ENCODE measurements around the gene ANXA9.

ANXA9 gene

DNA sequence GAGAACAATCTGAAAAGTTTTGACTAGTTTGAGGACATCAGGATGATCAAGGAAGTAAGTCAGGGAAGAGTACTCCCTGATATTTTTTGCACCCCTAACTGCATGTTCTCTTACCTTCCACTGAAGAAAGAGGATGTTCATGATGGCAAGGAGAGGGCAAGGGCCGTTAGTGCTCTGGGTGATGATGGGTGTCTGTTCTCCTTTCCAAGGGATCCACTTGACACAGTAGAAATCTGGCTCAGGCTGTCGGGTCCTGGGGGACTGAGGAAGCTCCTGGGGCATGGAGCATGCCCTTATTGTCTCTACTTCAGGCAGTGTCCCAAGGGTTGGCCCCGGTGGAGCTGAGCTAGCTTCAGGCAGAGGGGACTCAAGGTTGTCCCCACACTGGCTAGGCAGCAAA lies 20.0 kb downstream of the ANXA9 start:
- no peak for DNase-seq (ENCODE audit: extremely low read depth in 1 of 2, low read depth in 1 of 2)

DNA sequence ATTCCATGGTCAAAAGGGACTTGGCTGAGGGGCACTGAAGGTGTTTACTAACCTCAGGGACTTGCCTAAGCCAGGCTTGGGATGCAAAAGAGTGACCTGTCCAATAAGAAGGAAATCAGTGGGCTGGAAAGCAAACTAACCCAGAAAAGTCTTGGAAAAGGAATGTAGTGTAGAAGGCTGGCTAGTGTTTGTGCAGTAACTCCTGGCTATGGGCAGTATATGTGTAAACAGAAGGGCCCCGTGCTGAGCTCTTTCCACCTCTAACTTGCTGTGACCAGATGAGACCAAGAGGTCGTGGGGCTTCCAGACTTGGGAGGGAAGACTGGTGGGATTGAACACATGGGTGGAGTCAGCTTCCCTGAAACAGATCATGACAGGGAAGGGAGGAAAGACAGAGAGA lies 20.5 kb downstream of the ANXA9 start:
- DNase-seq (ENCODE audit: extremely low read depth in 1 of 2, low read depth in 1 of 2), result no peak

DNA sequence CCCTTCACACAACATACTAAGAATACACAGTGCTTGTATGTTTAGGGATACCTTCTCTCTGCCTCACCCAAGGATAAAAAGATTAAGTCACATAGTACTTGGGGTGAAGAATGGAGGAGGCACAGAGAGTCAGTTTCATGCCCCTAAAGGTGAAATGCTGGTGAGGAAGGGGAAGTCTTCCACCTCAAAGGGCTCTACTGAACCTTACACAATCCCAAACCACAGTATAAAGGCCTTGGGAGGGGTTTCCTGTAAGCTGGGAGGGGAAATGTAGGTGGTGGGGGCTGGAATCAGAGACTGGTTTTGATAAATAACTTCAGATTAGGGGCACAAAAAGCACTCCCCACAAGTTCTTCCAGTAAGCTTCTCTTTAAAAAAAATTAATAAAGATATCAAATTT lies 21.1 kb downstream of the ANXA9 start:
- DNase-seq (ENCODE audit: extremely low read depth in 1 of 2, low read depth in 1 of 2), result no peak

DNA sequence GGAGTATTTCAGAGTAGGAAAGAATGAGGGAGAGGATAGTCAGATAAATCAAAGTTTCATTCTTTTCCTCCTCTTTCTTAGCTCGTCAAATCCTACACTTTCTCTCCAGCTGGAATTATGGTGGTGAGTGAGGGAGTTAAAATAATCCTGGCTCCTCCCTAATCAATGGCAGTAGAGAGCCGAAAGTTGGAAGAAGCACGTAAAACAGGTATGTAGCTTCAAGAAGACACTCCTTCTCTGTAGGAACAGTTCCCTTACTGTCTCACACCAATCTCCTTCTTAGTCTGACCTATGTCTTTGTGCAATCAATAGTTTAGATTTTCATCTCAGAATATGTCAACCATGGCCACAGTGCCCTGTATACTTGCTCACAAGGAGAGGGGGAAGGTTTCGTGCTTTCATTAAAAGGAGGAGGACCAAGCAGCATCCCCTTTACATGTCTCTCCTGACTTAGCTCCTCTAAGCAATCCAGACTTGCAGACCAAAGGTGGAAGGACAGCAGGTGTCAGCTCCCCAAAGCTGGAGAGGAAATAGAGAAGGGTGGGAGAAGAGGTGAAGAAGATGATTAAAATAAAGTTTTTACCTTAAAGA lies 23.7 kb downstream of the ANXA9 start:
- DNase-seq (ENCODE audit: extremely low read depth in 1 of 2, low read depth in 1 of 2), result no peak

DNA sequence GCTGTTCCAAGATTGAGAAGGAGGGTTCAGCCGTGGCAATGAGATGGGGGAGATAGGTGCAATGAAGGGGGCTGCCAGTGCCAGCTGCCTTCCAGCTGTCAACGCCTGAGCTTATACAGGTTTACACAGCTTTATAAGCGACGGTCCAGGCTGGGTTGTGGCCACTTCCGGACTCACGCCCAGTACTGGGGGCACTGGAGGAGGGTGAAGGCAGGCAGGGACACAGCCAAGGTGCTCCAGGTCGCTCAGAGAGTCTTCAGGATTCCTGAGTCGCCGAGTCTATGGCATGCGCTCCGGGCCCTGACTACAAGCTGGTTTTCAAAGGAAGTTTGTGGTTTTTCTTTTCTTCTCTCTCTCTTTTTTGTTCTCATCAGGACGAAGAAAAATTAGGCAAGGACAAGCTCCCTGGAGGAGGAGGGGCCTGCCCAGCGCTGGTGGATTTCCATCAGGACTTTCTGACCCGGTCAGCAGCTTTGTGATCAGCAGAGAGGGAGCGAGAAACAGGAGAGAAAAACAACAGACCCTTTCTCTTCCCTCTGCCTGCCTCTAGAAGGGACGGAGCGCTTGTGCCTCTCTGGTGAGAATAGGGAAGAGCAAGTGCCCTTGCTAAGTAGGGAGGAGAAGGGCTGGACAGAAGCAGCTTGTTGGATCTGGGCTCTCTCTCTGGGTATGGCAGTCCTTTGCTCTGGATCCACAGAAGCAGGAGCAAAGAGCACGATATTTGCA lies 24.4 kb downstream of the ANXA9 start, which contains the start of gene MINDY1:
MINDY1 (minus strand) TSS at position 576 of the 726 bp plus-strand sequence. CDS start 4,285 bp downstream, outside the sequence.
- peak in 1 of 2 donors; percentile 26 for DNase-seq (ENCODE audit: extremely low read depth in 1 of 2, low read depth in 1 of 2)

DNA sequence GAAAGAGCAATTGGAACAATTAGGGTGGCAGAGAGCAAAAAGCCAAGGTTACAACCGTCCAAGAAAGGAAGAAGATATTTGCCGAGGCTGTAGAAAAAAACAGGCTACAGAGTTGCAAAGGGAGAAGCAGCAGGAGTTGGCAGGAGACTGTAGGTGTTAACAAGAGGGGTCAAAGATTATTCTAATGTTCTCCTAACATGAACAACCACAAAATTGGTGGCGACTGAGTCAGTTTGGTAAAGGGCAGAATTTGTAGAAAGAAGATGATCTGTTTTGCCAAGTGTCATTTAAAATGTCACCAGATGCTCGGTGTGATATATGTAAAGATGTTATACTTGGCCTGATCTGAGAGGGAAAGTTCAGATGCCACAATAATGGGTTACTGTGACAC lies 25.8 kb downstream of the ANXA9 start:
- DNase-seq (ENCODE audit: extremely low read depth in 1 of 2, low read depth in 1 of 2), result no peak

DNA sequence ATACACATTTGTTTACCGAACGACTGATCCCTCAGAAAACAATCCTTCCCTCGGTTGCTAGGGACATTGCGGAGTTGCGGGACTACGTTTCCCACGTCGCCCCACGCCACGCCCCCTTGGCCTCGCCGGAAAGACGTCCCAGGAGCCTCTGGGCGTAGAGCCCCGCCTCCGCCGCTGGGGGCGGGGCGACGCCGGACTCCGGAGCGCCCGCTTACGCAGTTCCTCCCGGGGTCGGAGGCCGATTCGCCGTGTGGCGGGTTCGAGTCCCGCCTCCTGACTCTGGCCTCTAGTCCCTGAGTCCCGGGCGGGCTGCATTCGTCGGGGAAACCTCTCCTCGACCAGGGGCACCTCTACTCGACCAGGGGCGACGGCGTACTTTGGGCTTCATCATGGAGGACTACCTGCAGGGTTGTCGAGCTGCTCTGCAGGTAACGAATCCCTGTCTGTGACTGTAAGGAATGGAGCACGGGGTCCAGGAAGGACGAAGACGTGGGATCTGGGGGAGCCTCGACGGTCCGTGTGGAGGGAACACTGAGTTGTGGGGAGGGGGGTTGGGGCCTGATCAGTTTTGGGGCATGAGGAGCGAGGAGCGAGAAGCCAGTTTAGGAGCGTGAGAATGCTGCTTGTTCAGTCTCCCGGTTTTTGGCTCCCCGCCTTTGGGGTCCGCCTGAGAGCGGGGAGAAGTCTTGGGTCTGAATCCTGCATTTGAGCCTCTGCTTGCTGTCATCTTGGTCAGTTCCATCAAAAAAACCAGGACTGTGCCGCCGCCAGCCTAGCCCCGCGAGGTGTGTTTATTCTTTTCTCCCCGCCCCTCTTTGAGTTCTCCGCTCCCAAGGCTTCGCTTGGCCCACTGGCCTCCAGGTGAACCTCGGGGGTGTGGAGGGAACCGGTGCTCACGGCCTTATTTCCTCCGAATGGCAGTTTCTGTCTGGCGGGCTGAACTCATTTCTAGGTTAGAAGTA lies 26.4 kb downstream of the ANXA9 start, which contains the start of gene PRUNE1:
PRUNE1 (plus strand) TSS at position 206 of the 962 bp plus-strand sequence; CDS start at position 390, 184 bp downstream.
- DNase-seq (ENCODE audit: extremely low read depth in 1 of 2, low read depth in 1 of 2), result peak; percentile 92 to 93

DNA sequence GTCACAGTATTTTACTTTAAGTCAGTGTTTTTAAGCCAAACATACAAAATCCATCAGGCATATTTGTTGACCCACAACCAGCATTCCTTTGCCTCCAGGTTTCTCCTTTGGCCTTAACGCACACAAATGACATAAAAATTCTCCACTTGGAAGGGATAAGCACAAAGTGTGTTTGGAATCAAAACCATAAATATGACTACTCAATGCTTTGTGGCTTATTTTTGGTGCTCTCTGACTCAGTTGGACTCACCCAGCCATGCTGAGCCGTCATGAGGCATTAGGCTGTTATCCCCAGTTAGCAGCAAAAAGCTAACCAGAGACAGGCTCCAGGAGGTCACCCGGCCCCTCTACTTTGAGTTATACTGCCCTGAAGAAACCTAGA lies 27.1 kb downstream of the ANXA9 start:
- DNase-seq (ENCODE audit: extremely low read depth in 1 of 2, low read depth in 1 of 2), result no peak

DNA sequence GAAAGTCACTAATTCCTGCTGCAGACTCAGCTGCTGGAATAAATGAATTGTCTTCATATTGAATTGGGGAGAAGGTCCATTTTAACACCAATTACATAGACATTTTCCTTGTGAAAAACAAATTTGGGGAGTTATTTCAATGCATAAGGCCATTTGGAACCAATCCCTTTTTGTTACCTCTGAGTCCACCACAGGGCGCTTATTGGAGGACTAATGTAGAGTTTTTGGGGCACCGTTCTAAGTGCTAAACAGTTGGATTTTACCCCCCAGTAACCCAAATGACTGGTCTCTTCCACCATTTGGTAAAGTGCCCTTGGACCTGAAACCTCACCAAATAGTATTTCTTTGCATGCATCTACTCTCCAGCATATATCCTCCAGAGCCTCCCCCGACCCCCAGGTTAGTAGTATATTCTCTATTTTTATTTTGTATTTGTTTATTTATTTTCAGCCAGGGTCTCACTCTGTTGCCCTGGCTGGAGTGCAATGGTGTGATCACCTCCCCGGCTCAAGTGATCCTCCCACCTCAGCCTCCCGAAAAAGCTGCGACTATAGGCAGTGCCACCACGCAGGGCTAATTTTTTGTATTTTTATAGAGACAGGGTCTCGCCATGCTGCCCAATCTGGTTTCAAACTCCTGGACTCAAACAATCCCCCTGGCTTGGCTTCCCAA lies 27.7 kb downstream of the ANXA9 start:
- DNase-seq (ENCODE audit: extremely low read depth in 1 of 2, low read depth in 1 of 2), result no peak

DNA sequence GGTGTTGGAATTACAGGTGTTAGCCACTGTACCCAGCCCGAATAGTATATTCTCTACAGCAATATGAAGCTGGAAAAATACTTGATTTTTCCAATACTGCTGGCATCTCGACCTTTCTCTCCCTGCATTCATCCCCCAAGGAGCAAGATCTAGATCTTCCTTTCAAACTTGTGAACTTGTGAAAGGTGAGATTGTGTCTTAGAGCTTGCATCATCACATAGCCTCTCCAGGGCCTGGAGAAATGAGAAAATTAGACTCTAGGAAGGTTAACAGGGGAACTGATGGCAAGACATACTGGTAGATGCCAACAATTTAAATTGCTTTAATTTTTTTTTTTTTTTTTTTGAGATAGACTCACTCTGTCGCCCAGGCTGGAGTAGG lies 28.2 kb downstream of the ANXA9 start:
- DNase-seq (ENCODE audit: extremely low read depth in 1 of 2, low read depth in 1 of 2), result no peak

DNA sequence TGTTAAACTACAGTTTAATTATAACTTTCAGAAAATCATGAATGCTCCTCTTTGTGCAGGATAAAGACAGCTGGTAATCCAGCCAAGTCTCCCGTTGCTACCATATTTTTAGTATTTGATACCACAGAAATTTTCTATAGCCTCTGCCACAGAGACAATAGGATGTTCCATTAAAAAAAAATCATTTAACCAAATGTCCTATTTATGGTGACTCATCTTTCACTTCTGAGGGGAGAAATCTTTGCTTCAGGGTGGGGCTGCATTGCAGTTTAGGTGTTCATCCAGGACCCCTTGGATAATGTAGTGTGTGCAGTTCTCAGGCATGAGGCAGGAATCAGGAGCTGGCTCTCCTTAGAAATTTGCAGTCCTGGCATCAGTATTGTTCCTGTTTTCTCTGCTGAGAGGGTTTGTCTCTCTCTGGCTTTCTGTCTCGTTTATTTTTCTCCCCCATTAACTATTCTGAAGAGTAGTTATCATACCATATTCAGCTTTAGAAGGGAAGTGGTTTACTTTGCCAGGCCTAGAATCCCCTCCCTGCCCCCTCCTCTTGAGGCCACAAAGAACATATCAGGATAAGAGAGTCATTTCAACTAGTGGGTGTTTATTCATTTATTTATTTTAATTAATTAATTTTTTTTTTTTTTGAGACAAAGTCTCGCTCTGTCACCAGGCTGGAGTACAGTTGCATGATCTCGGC lies 29.2 kb downstream of the ANXA9 start:
- DNase-seq (ENCODE audit: extremely low read depth in 1 of 2, low read depth in 1 of 2), result no peak

DNA sequence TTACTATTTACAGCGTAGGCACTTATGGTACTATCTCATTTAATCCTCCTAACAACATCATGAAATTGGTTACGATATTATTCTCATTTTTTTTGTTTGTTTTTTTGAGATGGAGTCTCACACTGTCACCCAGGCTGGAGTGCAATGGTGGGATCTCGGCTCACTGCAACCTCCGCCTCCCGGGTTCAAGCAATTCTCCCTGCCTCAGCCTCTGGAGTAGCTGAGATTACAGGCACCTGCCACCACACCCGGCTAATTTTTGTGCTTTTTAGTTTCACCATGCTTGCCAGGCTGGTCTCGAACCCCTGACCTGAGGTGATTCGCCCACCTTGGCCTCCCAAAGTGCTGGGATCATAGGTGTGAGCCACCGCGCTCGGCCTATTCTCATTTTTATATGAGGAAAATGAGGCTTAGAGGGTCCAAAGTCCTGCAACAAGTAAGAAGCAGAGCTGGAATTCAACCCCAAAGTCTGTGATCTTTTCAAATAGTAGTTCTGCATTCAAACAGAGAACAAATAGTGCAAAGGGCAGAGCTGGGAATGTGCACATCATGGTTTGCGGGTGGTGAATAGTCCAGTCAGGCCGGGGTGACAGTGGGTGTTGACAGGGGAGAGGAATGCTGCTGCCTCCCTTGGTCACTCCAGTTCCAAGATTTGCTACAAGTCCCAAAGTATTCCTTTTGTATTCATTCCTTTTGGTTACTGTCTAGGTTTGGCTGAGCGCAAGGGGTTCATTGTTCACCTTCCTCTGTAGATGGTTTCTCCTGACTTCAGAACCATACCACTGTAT lies 30.8 kb downstream of the ANXA9 start:
- no peak for DNase-seq (ENCODE audit: extremely low read depth in 1 of 2, low read depth in 1 of 2)

DNA sequence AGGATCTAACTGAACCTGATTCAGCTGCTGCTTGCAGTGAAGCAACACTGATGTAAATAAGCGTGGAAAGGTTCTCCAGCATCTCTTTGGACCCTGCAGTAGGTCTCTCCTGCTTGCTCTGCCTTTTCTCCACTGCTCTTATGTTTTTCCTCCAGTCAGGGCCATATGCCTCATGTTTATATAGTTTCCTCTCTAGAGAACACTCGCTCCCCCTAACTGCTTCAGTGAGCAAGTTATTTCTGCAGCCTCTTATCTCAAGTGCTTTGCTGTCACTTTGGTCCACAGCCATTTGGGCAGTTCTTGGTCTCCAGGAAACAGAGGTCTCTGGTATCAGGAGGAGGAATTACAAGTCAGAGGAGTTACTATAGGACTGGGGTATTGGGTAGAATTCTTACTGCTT lies 31.4 kb downstream of the ANXA9 start:
- no peak for DNase-seq (ENCODE audit: extremely low read depth in 1 of 2, low read depth in 1 of 2)

DNA sequence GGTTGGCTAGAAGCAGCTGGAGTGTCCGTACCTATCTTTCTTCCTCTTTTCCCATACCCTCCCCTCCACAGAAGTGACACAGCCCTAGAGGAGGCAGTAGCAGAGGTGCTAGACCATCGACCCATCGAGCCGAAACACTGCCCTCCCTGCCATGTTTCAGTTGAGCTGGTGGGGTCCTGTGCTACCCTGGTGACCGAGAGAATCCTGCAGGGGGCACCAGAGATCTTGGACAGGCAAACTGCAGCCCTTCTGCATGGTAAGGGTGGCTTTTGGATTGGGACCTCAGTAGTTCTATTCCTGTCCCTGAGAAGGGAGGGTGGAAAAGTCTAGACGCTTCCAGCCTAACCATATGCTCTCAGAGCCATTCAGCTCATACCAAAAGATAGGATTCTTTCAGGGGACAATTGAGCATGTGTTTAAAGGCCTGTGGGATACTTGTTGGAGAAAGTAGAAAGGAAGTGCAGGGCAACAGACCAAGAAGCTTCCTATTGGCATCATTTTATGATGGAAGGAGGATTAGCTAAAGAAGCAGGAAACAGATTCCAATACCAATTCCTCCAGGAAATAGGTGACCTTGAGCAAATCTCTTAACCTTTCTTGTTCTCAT lies 42.6 kb downstream of the ANXA9 start:
- DNase-seq (ENCODE audit: extremely low read depth in 1 of 2, low read depth in 1 of 2), result peak in 1 of 2 donors; percentile 76

DNA sequence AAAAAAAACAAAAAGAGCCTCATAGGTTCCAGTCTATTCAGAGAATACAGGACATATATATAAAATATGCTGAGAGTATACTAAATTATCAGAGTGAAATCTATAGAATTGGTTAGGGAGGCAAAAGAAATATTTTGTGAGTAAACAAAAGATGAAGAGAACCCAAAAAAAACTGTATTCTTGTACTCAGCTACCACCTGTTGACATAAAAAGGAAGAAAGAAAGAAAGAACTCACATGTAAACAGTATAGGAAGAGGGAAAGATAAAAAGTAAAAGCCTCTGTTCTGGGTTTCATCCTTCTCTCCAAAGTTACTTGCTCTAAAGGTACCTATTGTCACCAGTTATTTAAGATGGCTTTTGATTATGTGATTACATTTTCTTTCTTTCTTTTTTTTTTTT lies 44.4 kb downstream of the ANXA9 start:
- DNase-seq (ENCODE audit: extremely low read depth in 1 of 2, low read depth in 1 of 2), result no peak

DNA sequence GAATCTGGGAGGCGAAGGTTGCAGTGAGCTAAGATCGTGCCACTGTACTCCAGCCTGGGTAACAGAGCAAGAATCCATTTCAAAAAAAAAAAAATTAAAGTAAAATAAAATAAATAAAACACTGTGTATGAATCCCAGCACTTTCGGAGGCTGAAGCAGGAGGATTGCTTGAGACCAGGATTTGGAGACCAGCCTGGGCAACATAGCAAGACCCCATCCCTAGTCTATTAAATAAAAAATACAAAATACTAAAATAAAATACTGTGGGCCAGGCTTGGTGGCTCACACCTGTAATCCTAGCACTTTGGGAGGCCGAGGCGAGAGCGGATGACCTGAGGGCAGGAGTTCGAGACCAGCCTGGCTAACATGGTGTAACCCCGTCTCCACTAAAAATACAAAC lies 50.1 kb downstream of the ANXA9 start:
- DNase-seq (ENCODE audit: extremely low read depth in 1 of 2, low read depth in 1 of 2), result no peak

DNA sequence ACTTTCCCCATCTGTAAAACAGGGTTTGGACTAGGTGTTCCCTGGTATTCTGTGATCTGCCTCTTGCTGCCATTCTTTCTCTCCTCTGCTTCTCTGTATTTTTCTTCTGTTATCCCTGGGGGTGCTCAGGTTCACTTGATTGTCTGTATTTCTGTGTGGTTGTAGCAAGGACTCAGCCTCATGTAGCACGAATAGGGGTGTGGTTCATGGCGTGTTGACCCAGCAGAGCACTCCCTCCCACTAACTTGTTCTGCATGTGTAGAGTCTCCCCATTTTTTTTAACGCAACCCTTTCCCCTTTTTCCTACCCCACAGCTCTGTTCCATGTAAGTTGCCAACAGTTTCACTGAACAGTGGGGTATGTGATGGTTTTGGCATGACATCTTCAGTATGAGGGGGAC lies 53.1 kb downstream of the ANXA9 start:
- no peak for DNase-seq (ENCODE audit: extremely low read depth in 1 of 2, low read depth in 1 of 2)

DNA sequence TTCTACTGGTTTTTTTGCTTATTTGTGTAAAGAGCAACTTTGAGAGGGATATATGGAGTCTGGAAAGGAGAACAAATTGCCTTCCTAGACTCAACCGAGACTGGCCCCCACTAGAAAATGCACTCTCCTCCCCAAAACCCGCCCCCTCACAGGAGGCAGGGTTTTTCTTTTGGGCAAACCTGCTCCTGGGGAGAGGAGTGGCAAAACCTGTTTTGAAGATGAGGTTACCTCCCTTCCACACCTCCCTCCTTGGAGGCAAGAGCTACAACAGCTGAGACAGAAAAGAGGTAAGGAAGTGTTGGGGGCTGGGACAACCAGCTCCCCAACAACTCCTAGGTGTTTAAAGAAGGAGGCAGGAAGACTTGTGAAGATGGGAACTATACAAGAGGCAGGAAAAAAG lies 54.3 kb downstream of the ANXA9 start, which contains the start of gene BNIPL:
BNIPL (plus strand) TSS at position 231 of the 400 bp plus-strand sequence; CDS start at position 371, 140 bp downstream.
- no peak for DNase-seq (ENCODE audit: extremely low read depth in 1 of 2, low read depth in 1 of 2)

DNA sequence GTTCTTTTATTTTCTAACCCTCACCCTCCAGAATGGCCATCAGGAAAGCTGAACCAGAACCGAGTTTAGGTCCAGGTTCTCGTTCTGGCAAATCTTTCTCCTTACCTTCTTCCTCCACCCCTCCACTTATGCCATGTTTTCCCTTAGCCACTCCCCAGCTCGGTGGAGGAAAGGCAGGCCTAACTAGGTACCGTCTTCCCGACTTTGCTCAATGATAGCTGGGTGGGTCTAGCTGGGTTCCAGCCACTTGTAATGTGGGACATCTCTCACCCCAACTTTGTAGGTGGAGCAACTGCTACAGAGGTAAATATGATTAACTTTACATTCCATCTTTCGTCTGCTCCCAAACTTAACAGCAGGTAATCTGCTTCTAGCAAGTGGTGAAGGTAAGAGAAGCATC lies 54.9 kb downstream of the ANXA9 start:
- DNase-seq (ENCODE audit: extremely low read depth in 1 of 2, low read depth in 1 of 2), result no peak

Measured in stimulated activated CD8-positive, alpha-beta memory T cell treated with anti-CD3 and anti-CD28 coated beads, Interleukin-7, amount 100 ng/mL, for 48 hours (primary cell).